Psoas muscle (tissue), 8 donors: ENCODE results near the gene KCTD1. TPM values are rescaled to one million over a fixed set of nuclear protein-coding genes. Genes with fewer than 3 reads are reported as not detected.
A peak's percentile ranks its signal among the peaks of the same experiment; 100 is the strongest.

Experiments
- ATAC-seq, 4 donors: fragments of 200-7000 bp; cut with Tn5 transposase; one replicate each; pipeline ENCODE4 v1.9.1; 2020; ENCODE audit warnings: moderate library complexity in 3 of 4, mild to moderate bottlenecking in 2 of 4
- DNase-seq, 2 donors: peaks; one replicate each; pipeline ENCODE4 v3.0.0-alpha.2; 2020
- H3K27ac ChIP-seq: fragments of 200-600 bp; one replicate; pipeline ENCODE4 v1.8.0; 2022
- H3K27me3 ChIP-seq, 3 donors: fragments of 200-600 bp in 1 of 3; one replicate each; pipeline versions ENCODE4 v1.6.1 to v1.8.0; 2013 to 2022; ENCODE audit warnings: low read length in 2 of 3, mild to moderate bottlenecking in 2 of 3, moderate library complexity in 1 of 3; ENCODE audit not compliant: insufficient read depth in 3 of 3
- H3K36me3 ChIP-seq, 2 donors: fragments of 200-600 bp in 1 of 2; one replicate each; pipeline versions ENCODE4 v1.6.1 to v1.8.0; 2013 to 2022; ENCODE audit warnings: low read depth in 1 of 2, mild to moderate bottlenecking in 1 of 2, moderate library complexity in 1 of 2; ENCODE audit not compliant: insufficient read depth in 1 of 2
- H3K4me1 ChIP-seq: fragments of 200-600 bp; one replicate; pipeline ENCODE4 v1.8.0; 2022
- H3K4me3 ChIP-seq: fragments of 200-600 bp; one replicate; pipeline ENCODE4 v1.8.0; 2022; ENCODE audit warnings: mild to moderate bottlenecking
- H3K9me3 ChIP-seq: fragments of 200-600 bp; one replicate; pipeline ENCODE4 v1.8.0; 2022
- CTCF ChIP-seq: fragments of 200-600 bp; IDR thresholded peaks from one replicate; pipeline ENCODE4 v1.8.0; 2022; ENCODE audit warnings: antibody characterized with exemption
- WGBS, 3 donors: extraction: QIAGEN DNeasy Blood & Tissue Kit; methylation state at CpG; one replicate each; pipeline versions ENCODE4 v1.1.6 to v1.1.7; 2013; 5-methylcytosine and 5-hydroxymethylcytosine counted together
- intact Hi-C, 2 donors: fragments of 100-400 bp; cut with DNase I; formaldehyde crosslinking; loops; one replicate each; pipeline versions ENCODE4 v1.11.0 to v1.14.2; 2022
- polyA plus RNA-seq, 3 donors: library from polyadenylated mRNA; stranded (reverse); fragments of 200-250 nt; gene quantifications; one replicate each; pipeline ENCODE4 v1.2.3, GENCODE V29; 2013
- total RNA-seq, 4 donors: library from RNA; stranded (reverse); fragmentation: NEBNext Ultra II Directional in 2 of 4; extraction: Animal tissue kit (Norgen Biotek cat#: 25700) in 2 of 4; gene quantifications; one replicate each; pipeline versions ENCODE4 v1.2.1 to v1.2.4, GENCODE V29; 2021 to 2023
- donor health status: healthy with polysubstance abuse.
- donor health status: DM: no; HTN: no; CAD: no; lungs with moderate emphysema.
- donor health status: Bipolar disorder and iron deficiency.
- donor health status: healthy.
- donor health status: DM: yes; HTN: yes; CAD: no.
- donor health status: DM: no; HTN: no; CAD: no.
- donor health status: DM: no; HTN: no; CAD: no.
- donor health status: DM: yes; HTN: yes; CAD: no.

Gene KCTD1
- total and polyA plus RNA-seq, 7 donors: 2.6 to 8.6 (median 3.5) TPM

DNA sequence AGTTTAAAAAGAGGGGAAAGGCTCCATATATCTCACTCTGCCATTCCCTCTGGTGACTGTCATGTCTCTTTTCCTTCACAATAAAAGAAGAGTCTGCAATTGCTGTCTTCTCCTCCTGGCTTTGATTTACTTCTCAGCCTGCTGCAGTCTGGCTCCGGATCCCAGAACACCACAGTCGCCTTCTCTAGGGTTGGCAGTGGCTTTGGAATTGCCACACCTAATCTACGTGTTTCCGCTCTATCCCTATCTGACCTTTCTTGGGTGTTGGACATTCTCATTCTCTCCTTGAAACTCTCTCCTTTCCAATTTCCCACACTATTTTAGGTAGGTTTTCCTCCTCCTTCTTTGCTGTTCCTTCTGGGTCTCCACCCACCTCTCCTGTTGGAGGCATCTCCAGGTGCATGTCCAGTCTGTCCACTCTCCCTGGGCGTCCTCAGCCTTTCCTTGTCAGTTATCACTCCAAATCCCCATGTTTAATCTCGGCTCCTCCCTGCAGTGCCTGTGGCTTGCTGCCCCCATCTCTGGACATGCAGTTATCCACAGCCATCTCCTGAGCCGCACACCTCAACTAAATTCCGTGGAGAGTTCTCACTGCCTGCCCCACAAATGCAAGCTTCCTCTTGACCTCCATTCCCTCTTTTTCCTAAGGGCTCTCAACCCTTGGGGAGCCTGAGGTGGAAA, 112.8 kb downstream of the KCTD1 start:
- Histone ChIP-seq H3K9me3 (no peaks in the 10 kb centered on the region), H3K4me3 (no peak overlapping the region), H3K36me3 (no peaks in the 10 kb centered on the region), H3K27ac (no peak overlapping the region), H3K27me3 (peaks cover 0 to 1% (median 0%) of the 10 kb centered on the region in 3 donors), H3K4me1 (no peaks in the 10 kb centered on the region)
- TF ChIP-seq CTCF: no peak
- no peak for DNase-seq
- ATAC-seq: peak in 2 of 4 donors; percentile 34 to 68
- intact Hi-C loops: no loop called here
- 64 to 68% (median 67%) methylated on average over 8 of the region's 8 CpGs for WGBS, 3 donors

GRCh38 chr18:26434887-26435286, 113.5 kb downstream of the KCTD1 start:
- ATAC-seq (peak; percentile 56 to 87 (median 80)), DNase-seq (no peak)
- Histone ChIP-seq H3K27ac (no peak overlapping the region), H3K4me1 (peaks cover under 1% of the 10 kb centered on the region), H3K27me3 (peaks cover 0 to 1% (median 0%) of the 10 kb centered on the region in 3 donors), H3K9me3 (no peaks in the 10 kb centered on the region), H3K4me3 (no peak overlapping the region), H3K36me3 (no peaks in the 10 kb centered on the region)
- 42 to 67% (median 56%) methylated on average over 2 of the region's 2 CpGs for WGBS, 3 donors
- no peak for TF ChIP-seq CTCF
- intact Hi-C loops: no loop called here

DNA sequence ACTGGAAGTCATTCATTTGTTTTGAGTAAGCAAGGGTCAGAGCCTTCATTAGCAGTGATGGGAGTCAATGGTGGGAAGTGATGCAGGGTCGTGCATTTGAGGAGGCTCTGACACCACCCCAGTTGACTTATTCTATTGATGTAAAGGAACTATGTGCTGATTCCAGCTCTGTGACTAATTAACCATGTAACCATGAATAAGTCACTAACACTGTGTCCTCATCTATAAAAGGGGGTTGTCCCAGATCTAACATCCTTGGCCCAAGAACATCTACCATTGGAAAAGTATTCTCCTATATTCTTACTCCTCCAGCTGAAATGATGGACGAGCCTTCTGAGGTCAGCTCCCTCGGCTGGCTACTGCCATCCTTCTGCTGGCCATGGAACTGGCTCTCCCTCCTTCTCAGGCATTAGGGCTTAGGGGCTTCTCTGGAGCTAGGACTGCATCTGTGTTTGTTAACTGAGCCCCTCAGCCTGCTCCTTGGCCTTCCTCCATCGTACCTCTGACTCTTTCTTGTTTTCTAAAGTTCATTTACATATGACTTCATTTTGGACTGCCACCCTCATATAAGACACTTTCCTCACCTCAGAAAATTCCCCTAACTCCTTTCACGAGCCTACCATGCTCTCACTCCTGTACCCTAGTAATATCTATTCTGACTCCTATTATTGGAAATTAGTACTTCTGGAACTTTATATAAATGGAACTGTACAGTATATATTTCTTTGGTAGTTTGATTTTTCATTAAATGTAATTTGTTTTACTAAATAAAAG, 115.5 kb downstream of the KCTD1 start:
- 71 to 76% (median 73%) methylated on average over 5 of the region's 5 CpGs for WGBS, 3 donors
- Histone ChIP-seq H3K9me3 (no peaks in the 10 kb centered on the region), H3K27ac (no peak overlapping the region), H3K27me3 (peaks cover 0 to 1% (median 0%) of the 10 kb centered on the region in 3 donors), H3K4me3 (no peak overlapping the region), H3K36me3 (no peaks in the 10 kb centered on the region), H3K4me1 (peaks cover 3% of the 10 kb centered on the region)
- no peak for TF ChIP-seq CTCF
- DNase-seq (no peak), ATAC-seq (no peak)
- intact Hi-C loops: no loop called here

- DNase-seq: no peak
- Histone ChIP-seq H3K4me3 (no peak overlapping the region), H3K27me3 (no peaks in the 10 kb centered on the region), H3K9me3 (no peaks in the 10 kb centered on the region), H3K27ac (no peak overlapping the region), H3K36me3 (no peaks in the 10 kb centered on the region), H3K4me1 (peaks cover 3% of the 10 kb centered on the region)
- WGBS, 3 donors: 44 to 53% (median 48%) methylated on average over 5 of the region's 5 CpGs
- TF ChIP-seq CTCF: no peak
- intact Hi-C loops: no loop called here
- peak; percentile 54 to 84 (median 70) for ATAC-seq
Measured at GRCh38 chr18:26429535-26430226, 118.7 kb downstream of the KCTD1 start.
